Measurements from ENCODE around the gene ARFGAP1. TPM values are rescaled to one million over a fixed set of nuclear protein-coding genes. Genes with fewer than 3 reads are reported as not detected.
A peak's percentile ranks its signal among the peaks of the same experiment; 100 is the strongest.

Gene ARFGAP1
- total RNA-seq, 1 donor from 2014 or later, result 128 TPM

DNA sequence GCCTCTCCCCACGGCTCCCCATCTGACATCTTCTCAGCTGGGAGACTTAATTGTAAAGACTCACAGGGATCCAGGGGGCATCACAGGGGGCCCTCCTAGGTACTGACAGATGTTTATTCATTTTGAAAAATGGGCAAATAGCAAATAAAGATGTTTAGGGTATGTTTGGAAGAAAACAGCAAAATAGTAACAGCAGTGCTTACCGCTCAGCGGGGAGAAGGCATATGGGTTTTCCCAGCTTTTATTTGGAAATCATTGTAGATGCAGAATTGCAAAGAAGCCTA is 39.6 kb upstream of the ARFGAP1 start:
- peaks cover 2% of the 10 kb centered on the region for H3K27me3 Mint-ChIP-seq (ENCODE audit: low read depth)
- no peak overlapping the region for H3K27ac Mint-ChIP-seq (ENCODE audit: unreplicated experiment)
- H3K4me3 Mint-ChIP-seq, result peak overlapping the region; percentile 31
- H3K4me1 Mint-ChIP-seq, result peaks cover 57% of the 10 kb centered on the region
- TF ChIP-seq, protein P1, sequence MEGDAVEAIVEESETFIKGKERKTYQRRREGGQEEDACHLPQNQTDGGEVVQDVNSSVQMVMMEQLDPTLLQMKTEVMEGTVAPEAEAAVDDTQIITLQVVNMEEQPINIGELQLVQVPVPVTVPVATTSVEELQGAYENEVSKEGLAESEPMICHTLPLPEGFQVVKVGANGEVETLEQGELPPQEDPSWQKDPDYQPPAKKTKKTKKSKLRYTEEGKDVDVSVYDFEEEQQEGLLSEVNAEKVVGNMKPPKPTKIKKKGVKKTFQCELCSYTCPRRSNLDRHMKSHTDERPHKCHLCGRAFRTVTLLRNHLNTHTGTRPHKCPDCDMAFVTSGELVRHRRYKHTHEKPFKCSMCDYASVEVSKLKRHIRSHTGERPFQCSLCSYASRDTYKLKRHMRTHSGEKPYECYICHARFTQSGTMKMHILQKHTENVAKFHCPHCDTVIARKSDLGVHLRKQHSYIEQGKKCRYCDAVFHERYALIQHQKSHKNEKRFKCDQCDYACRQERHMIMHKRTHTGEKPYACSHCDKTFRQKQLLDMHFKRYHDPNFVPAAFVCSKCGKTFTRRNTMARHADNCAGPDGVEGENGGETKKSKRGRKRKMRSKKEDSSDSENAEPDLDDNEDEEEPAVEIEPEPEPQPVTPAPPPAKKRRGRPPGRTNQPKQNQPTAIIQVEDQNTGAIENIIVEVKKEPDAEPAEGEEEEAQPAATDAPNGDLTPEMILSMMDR (conservative IDR thresholded peaks at IDR 0.05), result no peak
- no peaks in the 10 kb centered on the region for H3K36me3 Mint-ChIP-seq (ENCODE audit: low read depth)
- DNase-seq (ENCODE audit: low read depth, low spot score), result no peak
- no peaks in the 10 kb centered on the region for H3K9me3 Mint-ChIP-seq

DNA sequence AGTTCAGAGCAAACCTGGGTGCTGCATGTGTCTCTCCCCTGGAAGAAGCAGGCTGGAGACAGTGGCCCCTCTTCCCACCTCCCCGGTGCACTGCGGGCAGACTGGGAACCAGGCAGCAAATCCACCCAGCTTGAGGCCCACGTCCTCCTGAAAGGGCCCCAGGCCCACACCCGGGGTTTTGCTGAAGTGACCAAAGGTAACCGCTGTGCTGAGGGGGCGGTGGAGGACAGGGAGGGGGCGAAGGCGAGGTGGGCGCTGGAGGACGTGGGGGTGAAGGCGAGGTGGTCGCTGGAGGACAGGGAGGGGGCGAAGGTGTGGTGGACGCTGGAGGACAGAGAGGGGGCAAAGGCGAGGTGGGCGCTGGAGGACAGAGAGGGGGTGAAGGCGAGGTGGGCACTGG is 38.7 kb upstream of the ARFGAP1 start:
- no peak overlapping the region for H3K27ac Mint-ChIP-seq (ENCODE audit: unreplicated experiment)
- peaks cover 2% of the 10 kb centered on the region for H3K27me3 Mint-ChIP-seq (ENCODE audit: low read depth)

DNA sequence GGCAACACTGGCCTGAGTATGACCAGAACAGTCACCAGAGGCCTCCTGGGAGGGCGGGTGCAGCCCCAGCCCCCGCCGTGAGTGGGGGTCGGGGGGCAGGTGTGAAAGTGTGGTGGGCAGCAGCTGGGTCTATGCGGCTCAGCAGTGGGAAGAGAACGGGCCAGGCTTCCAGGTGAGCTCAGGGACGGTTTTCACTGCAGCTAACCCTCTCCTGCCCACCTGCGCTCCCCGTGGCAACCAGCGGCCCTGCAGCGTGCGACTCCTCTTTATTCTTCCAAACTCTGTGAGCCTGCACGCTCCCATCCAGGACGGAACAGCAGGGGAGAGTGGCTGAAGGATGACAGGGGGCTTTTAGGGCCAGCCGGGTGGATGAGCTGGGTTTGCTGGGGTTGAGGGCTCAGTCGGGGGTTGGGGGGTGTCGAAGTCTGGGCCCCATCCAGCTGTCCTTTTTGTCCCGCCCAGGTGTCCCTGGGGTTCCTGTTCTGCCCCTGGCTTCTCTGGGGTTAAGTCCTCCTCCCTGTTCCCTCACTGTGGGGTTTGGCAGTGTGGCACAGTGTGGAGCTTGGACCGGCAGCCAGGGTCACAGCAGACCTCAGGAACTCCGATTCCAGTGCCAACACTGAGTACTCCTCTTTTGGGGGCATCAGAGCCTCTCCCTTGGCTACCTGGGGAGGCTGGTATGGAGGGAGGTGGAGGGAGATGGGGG is 37.8 kb upstream of the ARFGAP1 start:
- Mint-ChIP-seq H3K36me3 (ENCODE audit: low read depth) (no peaks in the 10 kb centered on the region), H3K27me3 (ENCODE audit: low read depth) (peaks cover 2% of the 10 kb centered on the region), H3K9me3 (no peaks in the 10 kb centered on the region), H3K4me1 (peaks cover 45% of the 10 kb centered on the region), H3K27ac (ENCODE audit: unreplicated experiment) (peak overlapping the region; percentile 57), H3K4me3 (peak overlapping the region; percentile 38)
- TF ChIP-seq, protein P1 (conservative IDR thresholded peaks at IDR 0.05), result peak; percentile 65
- DNase-seq (ENCODE audit: low read depth, low spot score), result no peak

More for the DNA sequence above, 38.7 kb upstream of the ARFGAP1 start:
- no peaks in the 10 kb centered on the region for H3K9me3 Mint-ChIP-seq
- TF ChIP-seq, protein P1 (conservative IDR thresholded peaks at IDR 0.05), result no peak
- H3K4me1 Mint-ChIP-seq, result peaks cover 53% of the 10 kb centered on the region
- H3K4me3 Mint-ChIP-seq, result no peak overlapping the region
- no peak for DNase-seq (ENCODE audit: low read depth, low spot score)
- no peaks in the 10 kb centered on the region for H3K36me3 Mint-ChIP-seq (ENCODE audit: low read depth)

DNA sequence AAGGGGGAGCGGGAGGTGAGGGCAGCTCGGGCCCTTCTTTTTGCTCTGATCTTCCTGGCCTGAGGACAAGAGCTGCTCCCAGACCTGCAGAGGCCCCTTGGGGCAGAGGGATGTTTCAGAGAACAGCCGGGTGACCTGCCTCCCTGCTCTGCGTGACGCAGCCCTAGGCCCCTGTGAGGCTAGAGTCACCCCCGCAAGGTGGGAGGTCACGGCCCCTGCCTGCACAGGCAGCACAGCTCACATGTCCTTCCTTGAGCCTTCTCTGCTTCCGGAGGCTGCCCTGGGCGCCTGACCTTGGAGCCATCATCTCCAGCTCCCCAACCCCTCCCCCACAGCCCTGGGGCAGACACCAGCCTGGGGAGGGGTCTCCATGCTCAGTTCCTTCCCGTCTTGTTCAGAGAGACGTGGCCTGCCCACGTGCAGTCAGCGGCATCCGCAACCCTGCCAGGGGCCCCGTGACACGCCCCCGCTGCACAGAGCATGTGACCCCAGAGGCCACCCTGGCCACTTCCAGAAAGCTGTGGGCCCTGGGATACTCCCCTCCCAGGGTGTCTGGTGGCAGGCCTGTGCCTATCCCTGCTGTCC is 37.1 kb upstream of the ARFGAP1 start, which contains the start of gene BIRC7:
BIRC7 (plus strand) TSS at position 507 of the 585 bp plus-strand sequence. CDS start 192 bp downstream, outside the sequence.
- Mint-ChIP-seq H3K9me3 (no peaks in the 10 kb centered on the region), H3K4me1 (peaks cover 38% of the 10 kb centered on the region), H3K36me3 (ENCODE audit: low read depth) (no peaks in the 10 kb centered on the region), H3K4me3 (peak within 1 kb of the TSS; percentile 77), H3K27ac (ENCODE audit: unreplicated experiment) (peak within 1 kb of the TSS; percentile 75), H3K27me3 (ENCODE audit: low read depth) (peaks cover 2% of the 10 kb centered on the region)
- TF ChIP-seq, protein P1 (conservative IDR thresholded peaks at IDR 0.05), result no peak
- DNase-seq (ENCODE audit: low read depth, low spot score), result peak; percentile 62

DNA sequence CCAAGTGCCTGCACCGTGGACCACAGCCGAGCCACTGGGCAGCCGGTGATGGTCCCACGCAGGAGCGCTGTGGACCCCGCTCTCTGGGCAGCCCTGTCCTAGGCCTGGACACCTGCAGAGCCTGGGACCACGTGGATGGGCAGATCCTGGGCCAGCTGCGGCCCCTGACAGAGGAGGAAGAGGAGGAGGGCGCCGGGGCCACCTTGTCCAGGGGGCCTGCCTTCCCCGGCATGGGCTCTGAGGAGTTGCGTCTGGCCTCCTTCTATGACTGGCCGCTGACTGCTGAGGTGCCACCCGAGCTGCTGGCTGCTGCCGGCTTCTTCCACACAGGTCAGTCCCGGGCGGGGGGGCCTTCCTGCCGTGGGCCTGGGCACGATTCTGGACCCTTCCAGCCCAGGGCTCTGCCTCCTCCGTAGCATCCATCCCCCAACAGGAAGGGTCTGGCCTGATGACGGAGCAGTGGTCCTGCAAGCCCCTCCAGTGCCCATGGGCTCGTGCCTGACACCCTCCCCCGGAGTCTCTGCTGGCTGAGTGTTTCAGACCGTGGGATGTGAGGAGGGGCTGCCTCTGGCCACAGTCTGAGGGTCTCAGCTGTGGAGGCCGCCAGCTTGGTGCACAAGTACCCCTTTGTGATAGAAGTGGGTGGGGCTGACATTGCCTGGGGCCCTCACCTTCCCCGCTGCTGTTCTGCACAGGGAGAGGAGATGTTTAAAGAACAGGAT is 36.3 kb upstream of the ARFGAP1 start:
- Mint-ChIP-seq H3K9me3 (no peaks in the 10 kb centered on the region), H3K4me3 (peak overlapping the region; percentile 77), H3K27ac (ENCODE audit: unreplicated experiment) (peak overlapping the region; percentile 75), H3K4me1 (peaks cover 30% of the 10 kb centered on the region), H3K36me3 (ENCODE audit: low read depth) (no peaks in the 10 kb centered on the region), H3K27me3 (ENCODE audit: low read depth) (peaks cover 2% of the 10 kb centered on the region)
- TF ChIP-seq, protein P1 (conservative IDR thresholded peaks at IDR 0.05), result no peak
- DNase-seq (ENCODE audit: low read depth, low spot score), result peak; percentile 25
